ENCODE measurements around the gene PSMG3. TPM values are rescaled to one million over a fixed set of nuclear protein-coding genes. Genes with fewer than 3 reads are reported as not detected.
A peak's percentile ranks its signal among the peaks of the same experiment; 100 is the strongest.

The PSMG3 gene
- total RNA-seq, 4 donors from 2014 or later = 33.0 to 67.5 (median 47.7) TPM

- no peak for TF ChIP-seq CTCF (IDR thresholded peaks at IDR 0.05)
- TF ChIP-seq POLR2A (IDR thresholded peaks at IDR 0.05) = no peak
- Histone ChIP-seq H3K9me3 (no peaks in the 10 kb centered on the region), H3K36me3 (peaks cover 0 to 62% (median 0%) of the 10 kb centered on the region in 3 donors), H3K27ac (peak overlapping the region in 2 of 4 donors; percentile 98), H3K27me3 (no peaks in the 10 kb centered on the region), H3K4me3 (no peak overlapping the region), H3K4me1 (peaks cover 0 to 40% (median 3%) of the 10 kb centered on the region in 4 donors)
- DNase-seq = no peak
These were observed 30.5 kb downstream of the PSMG3 start for GRCh38 chr7:1539181-1539881.

GRCh38 chr7:1538544-1539180 lies 31.2 kb downstream of the PSMG3 start:
- Histone ChIP-seq H3K9me3 (no peaks in the 10 kb centered on the region), H3K36me3 (peaks cover 0 to 62% (median 0%) of the 10 kb centered on the region in 3 donors), H3K27me3 (no peaks in the 10 kb centered on the region), H3K4me1 (peaks cover 0 to 47% (median 7%) of the 10 kb centered on the region in 4 donors), H3K27ac (peak overlapping the region; percentile 67 to 98 (median 90)), H3K4me3 (peak overlapping the region in 3 of 4 donors; percentile 16 to 54 (median 27))
- no peak for DNase-seq
- TF ChIP-seq POLR2A (IDR thresholded peaks at IDR 0.05) (no peak), CTCF (IDR thresholded peaks at IDR 0.05) (no peak)

GRCh38 chr7:1537535-1538412 lies 32.1 kb downstream of the PSMG3 start:
- H3K36me3 ChIP-seq = peaks cover 0 to 54% (median 0%) of the 10 kb centered on the region in 3 donors
- peak overlapping the region; percentile 72 to 98 (median 90) for H3K27ac ChIP-seq
- H3K4me3 ChIP-seq = peak overlapping the region; percentile 16 to 57 (median 40)
- TF ChIP-seq POLR2A (IDR thresholded peaks at IDR 0.05) = no peak
- TF ChIP-seq CTCF (IDR thresholded peaks at IDR 0.05) = no peak
- H3K27me3 ChIP-seq = no peaks in the 10 kb centered on the region
- no peaks in the 10 kb centered on the region for H3K9me3 ChIP-seq
- H3K4me1 ChIP-seq = peaks cover 0 to 55% (median 15%) of the 10 kb centered on the region in 4 donors
- peak; percentile 49 to 83 (median 74) for DNase-seq

GRCh38 chr7:1536743-1537534 lies 32.9 kb downstream of the PSMG3 start:
- Histone ChIP-seq H3K36me3 (peaks cover 0 to 45% (median 0%) of the 10 kb centered on the region in 3 donors), H3K4me1 (peaks cover 0 to 57% (median 17%) of the 10 kb centered on the region in 4 donors), H3K27me3 (no peaks in the 10 kb centered on the region), H3K9me3 (no peaks in the 10 kb centered on the region), H3K4me3 (peak overlapping the region; percentile 16 to 57 (median 40)), H3K27ac (peak overlapping the region; percentile 72 to 98 (median 90))
- DNase-seq = peak; percentile 50 to 94 (median 89)
- TF ChIP-seq CTCF (IDR thresholded peaks at IDR 0.05) (no peak), POLR2A (IDR thresholded peaks at IDR 0.05) (no peak)

- Histone ChIP-seq H3K27ac (peak overlapping the region; percentile 72 to 98 (median 90)), H3K4me3 (peak overlapping the region in 1 of 4 donors; percentile 54), H3K27me3 (no peaks in the 10 kb centered on the region), H3K36me3 (peaks cover 0 to 40% (median 0%) of the 10 kb centered on the region in 3 donors), H3K4me1 (peaks cover 0 to 59% (median 18%) of the 10 kb centered on the region in 4 donors), H3K9me3 (no peaks in the 10 kb centered on the region)
- TF ChIP-seq CTCF (IDR thresholded peaks at IDR 0.05) = no peak
- TF ChIP-seq POLR2A (IDR thresholded peaks at IDR 0.05) = no peak
- DNase-seq = no peak
These were observed 33.4 kb downstream of the PSMG3 start for GRCh38 chr7:1536455-1536742.

All from Peyer's patch (tissue), 4 donors.